ENCODE data around the gene TUBB. TPM values are rescaled to one million over a fixed set of nuclear protein-coding genes. Genes with fewer than 3 reads are reported as not detected.

The TUBB gene
- total and polyA plus RNA-seq, 9 of the 15 experiments (the other 6 are each of a cell fraction or from before 2014, with no cell fraction given): 971 to 2,870 (median 1,478) TPM

DNA sequence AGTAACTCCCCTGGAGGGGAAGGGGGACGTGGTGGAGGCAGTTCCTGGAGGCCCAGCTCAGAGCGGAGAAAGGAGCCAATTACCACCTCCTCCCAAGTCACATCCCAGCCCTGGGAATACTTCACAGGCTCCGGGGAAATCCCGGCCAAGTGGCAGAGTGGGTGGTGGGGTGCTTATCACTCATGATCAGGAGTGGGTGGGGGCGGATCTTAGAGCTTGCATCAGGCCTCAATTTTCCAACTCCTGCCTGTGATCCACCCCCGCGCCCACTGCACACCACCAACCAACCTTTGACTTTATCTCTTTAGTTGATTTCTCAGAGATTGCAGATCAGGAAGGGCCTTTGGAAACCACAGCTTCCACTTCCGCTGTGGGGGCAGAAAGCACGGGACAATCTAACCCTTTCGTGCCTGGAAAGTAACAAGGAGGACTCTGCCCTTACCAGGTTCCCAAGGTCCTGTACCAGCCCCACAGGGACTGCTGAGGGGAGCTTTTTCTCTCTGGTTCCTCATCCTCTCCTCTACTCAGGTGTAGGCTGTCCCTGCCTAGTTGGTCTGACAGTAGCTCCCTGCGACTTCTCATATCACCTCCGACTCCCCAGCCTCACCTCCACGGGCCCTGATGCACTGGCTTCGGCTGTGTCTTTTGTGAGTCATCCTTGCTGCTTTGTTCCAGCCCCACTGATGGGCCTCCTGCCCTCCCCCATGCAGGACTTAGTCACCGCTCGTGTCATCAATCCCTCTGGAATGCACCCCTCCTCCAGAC is 49.1 kb downstream of the TUBB start (continued):
- TF ChIP-seq PBX2 (CRISPR knock-in tag; IDR thresholded peaks at IDR 0.05; ENCODE audit: low read depth): no peak
- TF ChIP-seq PBX2 (tag; conservative IDR thresholded peaks at IDR 0.05; ENCODE audit: low read depth): peak; percentile 69
- TF ChIP-seq TBL1XR1 (IDR thresholded peaks at IDR 0.05; ENCODE audit: low read length in 2 of 2): no peak; a peak in 1 of 4 replicates
- no peak for TF ChIP-seq PTRF (tag; IDR thresholded peaks at IDR 0.05)
- TF ChIP-seq RBFOX2 (IDR thresholded peaks at IDR 0.05; ENCODE audit: low read depth, low read length): peak; percentile 63
- TF ChIP-seq, protein P1, sequence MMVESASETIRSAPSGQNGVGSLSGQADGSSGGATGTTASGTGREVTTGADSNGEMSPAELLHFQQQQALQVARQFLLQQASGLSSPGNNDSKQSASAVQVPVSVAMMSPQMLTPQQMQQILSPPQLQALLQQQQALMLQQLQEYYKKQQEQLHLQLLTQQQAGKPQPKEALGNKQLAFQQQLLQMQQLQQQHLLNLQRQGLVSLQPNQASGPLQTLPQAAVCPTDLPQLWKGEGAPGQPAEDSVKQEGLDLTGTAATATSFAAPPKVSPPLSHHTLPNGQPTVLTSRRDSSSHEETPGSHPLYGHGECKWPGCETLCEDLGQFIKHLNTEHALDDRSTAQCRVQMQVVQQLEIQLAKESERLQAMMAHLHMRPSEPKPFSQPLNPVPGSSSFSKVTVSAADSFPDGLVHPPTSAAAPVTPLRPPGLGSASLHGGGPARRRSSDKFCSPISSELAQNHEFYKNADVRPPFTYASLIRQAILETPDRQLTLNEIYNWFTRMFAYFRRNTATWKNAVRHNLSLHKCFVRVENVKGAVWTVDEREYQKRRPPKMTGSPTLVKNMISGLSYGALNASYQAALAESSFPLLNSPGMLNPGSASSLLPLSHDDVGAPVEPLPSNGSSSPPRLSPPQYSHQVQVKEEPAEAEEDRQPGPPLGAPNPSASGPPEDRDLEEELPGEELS (CRISPR knock-in tag; IDR thresholded peaks at IDR 0.05; ENCODE audit: borderline replicate concordance): no peak
- no peak for TF ChIP-seq ZNF165 (CRISPR knock-in tag; IDR thresholded peaks at IDR 0.05; ENCODE audit: borderline replicate concordance)
- peak; percentile 33; the same call in 1 of the 2 replicates for TF ChIP-seq NFRKB (IDR thresholded peaks at IDR 0.05; ENCODE audit: low read depth)
- no peak for TF ChIP-seq CHD7 (IDR thresholded peaks at IDR 0.05; ENCODE audit: low read depth, low read length)
- TF ChIP-seq ZNF717 (CRISPR knock-in tag; IDR thresholded peaks at IDR 0.05): no peak
- no peak for TF ChIP-seq RFX1 (IDR thresholded peaks at IDR 0.05)

Measured in K562 (cell line).